AG04449 (cell line): ENCODE data around the gene PLK2.

ENCODE experiments used
- CTCF ChIA-PET: fragments of 350-600 bp; formaldehyde crosslinking; extraction: SDS; loops from one replicate; lab custom pipeline; 2021; ENCODE audit warnings: antibody characterized with exemption; lab: Yijun Ruan, JAX
- POLR2A ChIA-PET: fragments of 400-600, 350-600 bp; formaldehyde crosslinking; extraction: SDS; loops from one replicate; lab custom pipeline; 2020; ENCODE audit warnings: antibody characterized with exemption, inconsistent platforms; lab: Yijun Ruan, JAX
- DNase-seq: peaks from one replicate; pipeline ENCODE4 v3.0.0-alpha.2; 2010; ENCODE audit warnings: low read depth, low spot score
- H3K4me3 ChIP-seq: 2 replicates; pipeline ENCODE4 v1.5.1; 2011; ENCODE audit warnings: low read depth, mild to moderate bottlenecking, control low read depth, low read length
- CTCF ChIP-seq: IDR thresholded peaks from one replicate; pipeline ENCODE4 v1.5.1; 2011; ENCODE audit warnings: mild to moderate bottlenecking, moderate library complexity, low read length, control low read depth, inconsistent platforms; ENCODE audit not compliant: insufficient read depth; ENCODE audit errors: missing control alignments

Gene PLK2

GRCh38 chr5:58460002-58460731 lies at the start of gene PLK2:
Gene PLK2, minus strand, starts transcription at chr5:58460086. Its CDS starts 127 bp downstream, at chr5:58459959.
- peak within 1 kb of the TSS; percentile 88 for H3K4me3 ChIP-seq
- ChIA-PET CTCF (interaction anchor here (0.9 to 10.2 kb wide), 50 partner anchors 9 to 1559 kb away, joined by 3 to 283 read pairs (median 6); partner anchors contain the start of gene ACTBL2), POLR2A (interaction anchor here (0.6 to 3.1 kb wide), 34 partner anchors 10 to 1162 kb away, joined by 3 to 25 read pairs (median 4); no protein-coding TSS in a partner anchor)
- peak; percentile 69 for TF ChIP-seq CTCF
- peak; percentile 67 for DNase-seq

DNA sequence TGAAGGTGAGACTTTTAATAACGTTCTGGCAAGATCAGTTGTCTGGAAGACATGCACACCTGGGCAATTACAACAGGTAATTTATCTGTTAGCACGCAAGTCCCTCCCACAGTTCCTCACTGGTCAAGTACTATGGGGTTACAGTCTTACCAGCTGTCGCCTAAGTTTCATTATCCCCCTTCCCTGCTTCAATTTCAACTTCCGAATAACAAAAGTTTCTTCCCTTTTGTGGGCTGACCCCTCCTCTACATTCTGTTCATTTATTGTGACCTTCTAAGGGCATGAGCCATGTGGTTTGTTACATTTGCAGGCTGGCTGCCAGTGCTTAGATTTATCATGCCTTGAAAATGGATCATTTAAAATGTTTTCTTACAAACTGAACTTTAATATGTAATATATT lies 47.8 kb upstream of the PLK2 start:
- DNase-seq: no peak
- H3K4me3 ChIP-seq: no peak overlapping the region
- ChIA-PET POLR2A (no interaction called here), CTCF (interaction anchor here (4.8 kb wide), 1 partner anchor 10 kb away, joined by 31 read pairs; no protein-coding TSS in a partner anchor)
- no peak for TF ChIP-seq CTCF

- CTCF ChIA-PET: interaction anchor here (2.6 to 4.8 kb wide), 2 partner anchors 8 to 344 kb away, joined by 10 to 31 read pairs; no protein-coding TSS in a partner anchor
- TF ChIP-seq CTCF: no peak
- POLR2A ChIA-PET: no interaction called here
- no peak for DNase-seq
- H3K4me3 ChIP-seq: no peak overlapping the region
Observed at GRCh38 chr5:58505971-58506640, 46.2 kb upstream of the PLK2 start.

DNA sequence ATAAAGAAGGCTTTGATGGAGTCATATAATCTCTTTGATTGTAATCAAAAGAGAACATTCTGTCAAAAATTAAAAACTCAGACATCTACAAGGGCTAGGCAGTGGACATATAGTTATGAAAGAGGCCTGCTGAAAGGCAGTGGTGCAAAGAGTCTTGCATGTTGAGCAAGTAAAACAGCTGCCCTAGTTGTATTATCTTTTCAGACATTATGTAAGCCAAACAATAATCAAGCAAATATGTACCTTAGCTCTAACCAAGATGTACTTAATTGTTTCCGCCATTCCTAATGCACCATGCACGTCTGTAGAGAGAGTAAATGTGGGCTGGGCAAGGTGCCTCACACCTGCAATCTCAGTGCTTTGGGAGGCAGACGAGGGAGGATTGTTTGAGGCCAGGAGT lies 45.6 kb upstream of the PLK2 start:
- CTCF ChIA-PET: interaction anchor here (2.6 to 4.8 kb wide), 2 partner anchors 8 to 345 kb away, joined by 10 to 31 read pairs; no protein-coding TSS in a partner anchor
- no peak for DNase-seq

GRCh38 chr5:58504766-58505165 lies 44.9 kb upstream of the PLK2 start:
- H3K4me3 ChIP-seq: no peak overlapping the region
- TF ChIP-seq CTCF: no peak
- ChIA-PET CTCF (interaction anchor here (0.9 to 4.8 kb wide), 3 partner anchors 7 to 345 kb away, joined by 3 to 31 read pairs (median 10); no protein-coding TSS in a partner anchor), POLR2A (no interaction called here)
- DNase-seq: no peak

More for the DNA sequence above, 45.6 kb upstream of the PLK2 start:
- TF ChIP-seq CTCF: no peak
- POLR2A ChIA-PET: no interaction called here
- H3K4me3 ChIP-seq: no peak overlapping the region

DNA sequence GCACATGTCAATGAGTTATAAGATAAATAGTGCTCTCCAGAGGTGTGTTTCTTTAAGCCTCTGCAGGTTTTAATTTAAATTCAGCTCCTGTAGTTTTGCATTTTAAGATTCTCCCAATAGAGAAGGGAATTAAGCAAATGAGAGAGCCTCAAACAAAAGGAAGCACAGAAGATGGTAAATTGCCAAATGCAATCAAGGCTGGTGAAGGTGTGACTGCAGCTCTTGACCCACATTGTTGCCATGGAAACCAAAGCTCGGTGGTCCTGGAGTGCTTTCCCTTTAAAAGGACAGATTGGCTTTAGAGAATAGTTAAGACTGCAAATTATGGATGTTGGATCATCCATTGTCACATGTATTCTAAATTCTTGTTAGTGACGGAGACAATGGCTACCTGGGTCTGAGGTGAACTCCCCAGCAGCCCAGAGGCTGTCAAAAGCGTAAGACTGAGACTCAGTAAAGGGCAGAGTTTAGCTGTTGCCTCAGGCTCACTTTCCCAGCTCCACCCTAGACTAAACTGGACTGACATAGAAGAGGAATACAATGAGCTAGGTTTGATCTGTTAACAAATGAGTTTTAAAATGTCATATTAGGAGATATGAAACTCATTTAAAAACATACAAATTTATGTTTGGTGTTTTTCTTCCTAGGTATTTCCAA lies 43.6 kb upstream of the PLK2 start:
- no peak for DNase-seq
- H3K4me3 ChIP-seq: no peak overlapping the region
- TF ChIP-seq CTCF: no peak
- CTCF ChIA-PET: interaction anchor here (14.0 kb wide), 1 partner anchor 347 kb away, joined by 202 read pairs; no protein-coding TSS in a partner anchor
- POLR2A ChIA-PET: no interaction called here
